CD4-positive, alpha-beta T cell treated with Interferon alpha-2 for 1 hour (primary cell): Measurements from ENCODE around the gene HMCN2.
"Not testable (repeated sequence)": the region's sequence is repeated elsewhere in the genome, so short reads cannot be mapped to it uniquely, and the experiment has no call there.

Source experiments
- DNase-seq, 2 donors: peaks; one replicate each; pipeline ENCODE4 v3.0.0-alpha.2; 2020 to 2022

The HMCN2 gene

DNA sequence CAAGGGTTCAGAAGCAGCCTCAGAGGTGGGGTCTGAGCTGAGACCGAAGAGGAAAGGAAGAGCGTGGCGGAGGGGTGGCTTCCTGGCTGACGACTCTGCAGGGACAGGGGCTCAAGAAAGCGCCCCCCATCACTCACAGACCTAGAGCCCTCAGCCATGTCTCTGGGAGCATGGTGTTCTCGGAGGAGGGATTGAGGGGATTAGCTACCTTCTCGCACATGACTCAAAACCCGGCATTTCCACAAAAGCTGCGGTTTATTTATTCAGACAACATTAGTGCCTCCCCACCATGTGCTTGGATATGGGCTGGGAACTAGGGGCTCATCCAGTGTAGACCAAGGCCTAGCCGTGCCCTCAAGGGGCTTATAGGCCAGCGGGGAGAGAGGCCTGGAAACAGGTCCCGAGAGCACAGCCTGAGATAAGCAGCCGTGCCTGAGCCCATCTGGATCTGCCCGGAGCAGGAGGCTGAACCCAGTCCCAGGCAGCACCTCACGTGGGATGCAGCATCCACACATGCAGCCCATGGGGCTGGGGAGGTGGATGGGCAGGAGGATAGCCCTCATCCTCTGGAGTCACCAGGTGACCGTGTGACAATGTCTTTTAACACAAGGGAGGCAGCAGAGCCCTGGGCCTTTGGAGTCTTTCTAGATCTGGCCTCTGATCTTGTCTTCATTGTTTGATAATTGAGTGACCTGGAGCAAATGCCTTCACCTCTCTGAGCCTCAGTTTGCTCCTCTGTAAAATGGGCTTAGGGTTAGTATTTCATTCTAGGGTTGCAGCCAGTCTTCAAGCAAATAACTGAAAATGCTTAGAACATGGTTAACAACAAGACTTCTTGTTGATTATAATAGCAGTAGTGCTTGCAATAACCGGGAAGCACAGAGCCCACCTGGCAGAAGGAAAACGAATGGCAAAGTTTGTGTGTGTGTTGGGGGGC is 878 bp upstream of the HMCN2 start:
- no peak for DNase-seq

DNA sequence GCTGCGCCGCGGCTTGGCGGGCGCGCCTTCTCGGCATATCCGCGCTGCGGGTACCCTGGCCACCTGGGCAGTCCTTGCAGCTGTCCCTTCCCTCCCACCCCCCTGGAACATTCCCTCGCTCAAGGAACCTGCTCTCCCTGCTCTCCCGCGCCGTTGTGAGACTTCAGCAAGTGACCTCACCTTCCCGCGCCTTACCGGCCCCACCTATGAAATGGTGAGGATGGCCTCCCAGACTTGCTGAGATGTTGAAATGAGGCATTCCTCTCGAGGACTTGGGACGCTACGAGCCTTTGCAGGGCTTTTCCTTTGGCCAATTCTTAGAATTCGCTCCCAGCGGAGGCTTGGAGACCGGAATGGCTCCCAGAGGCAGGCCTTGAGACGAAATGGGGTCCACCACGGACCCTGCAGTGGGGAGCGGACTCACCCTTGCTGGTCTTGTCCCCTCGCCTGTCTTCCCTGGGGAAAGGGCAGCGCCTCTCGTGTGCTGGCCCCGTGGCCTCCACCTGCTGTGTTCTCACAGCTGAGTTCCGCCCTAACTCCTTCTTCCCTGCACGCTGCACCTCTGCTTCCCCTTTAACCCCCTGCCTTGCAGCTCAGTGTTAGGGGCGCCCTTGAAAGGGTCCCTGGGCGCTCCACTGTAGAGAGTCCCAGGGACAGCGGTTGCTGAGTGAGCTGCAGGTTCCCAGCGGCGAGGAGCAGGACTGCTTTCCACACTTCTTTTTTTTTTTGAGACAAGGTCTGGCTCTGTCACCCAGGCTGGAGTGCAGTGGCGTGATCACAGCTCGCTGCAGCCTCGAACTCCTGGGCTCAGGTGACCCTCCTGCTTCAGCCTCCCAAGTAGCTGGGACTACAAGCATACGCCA is 907 bp downstream of the HMCN2 start:
- no peak for DNase-seq

DNA sequence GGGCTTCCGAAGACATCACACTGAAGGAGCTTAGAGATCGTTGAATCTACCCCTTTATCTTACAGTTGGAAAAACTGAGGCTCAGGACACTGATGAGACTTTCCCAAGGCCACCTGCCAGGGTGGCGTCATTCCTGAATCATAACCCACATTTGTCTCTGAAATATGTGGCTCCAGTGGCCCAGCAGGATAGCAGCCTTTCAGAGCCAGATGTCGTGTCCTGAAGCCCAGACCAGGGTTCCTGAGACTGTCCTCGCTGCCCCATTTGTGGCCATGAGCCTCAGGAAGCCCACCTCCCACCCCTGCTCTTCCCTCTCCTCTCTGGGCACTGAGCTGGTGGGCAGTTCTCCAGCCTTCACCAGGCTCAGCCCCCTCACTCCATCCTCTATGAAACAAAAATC is 2.4 kb downstream of the HMCN2 start:
- no peak for DNase-seq

DNA sequence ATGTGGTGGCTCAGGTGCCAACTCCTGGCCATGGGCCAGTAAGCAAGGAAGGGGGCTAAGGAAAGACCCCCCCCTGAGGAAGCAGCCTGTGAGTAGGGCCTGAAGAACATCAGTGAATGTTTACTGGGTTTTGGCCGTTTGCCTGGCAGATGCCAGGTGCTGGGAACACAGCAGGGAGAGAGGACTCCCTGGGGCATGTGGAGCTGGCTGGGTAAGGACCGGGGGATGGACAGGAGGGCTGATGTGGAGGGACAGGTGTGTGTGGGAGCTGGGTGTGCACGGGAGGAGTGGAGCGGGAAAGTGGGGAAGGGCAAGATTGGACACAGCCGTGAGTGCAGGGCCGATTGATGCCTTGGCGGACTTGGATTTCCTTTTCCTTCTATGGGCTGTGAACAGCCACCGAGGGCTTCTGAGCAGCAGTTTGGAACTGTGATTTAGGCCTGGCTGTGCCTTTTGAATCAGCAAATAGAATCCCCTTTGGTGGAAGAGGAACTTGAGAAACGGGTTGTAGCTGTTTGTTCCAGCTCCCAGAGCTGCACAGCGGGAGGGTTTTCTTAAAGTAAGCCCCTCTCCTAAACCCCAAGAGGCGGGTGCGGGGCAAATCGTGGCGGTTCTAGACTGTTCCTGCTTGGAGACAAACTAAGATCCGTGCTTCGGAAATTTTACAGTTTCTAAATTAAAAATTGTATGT is 3.1 kb downstream of the HMCN2 start:
- DNase-seq: no peak

DNA sequence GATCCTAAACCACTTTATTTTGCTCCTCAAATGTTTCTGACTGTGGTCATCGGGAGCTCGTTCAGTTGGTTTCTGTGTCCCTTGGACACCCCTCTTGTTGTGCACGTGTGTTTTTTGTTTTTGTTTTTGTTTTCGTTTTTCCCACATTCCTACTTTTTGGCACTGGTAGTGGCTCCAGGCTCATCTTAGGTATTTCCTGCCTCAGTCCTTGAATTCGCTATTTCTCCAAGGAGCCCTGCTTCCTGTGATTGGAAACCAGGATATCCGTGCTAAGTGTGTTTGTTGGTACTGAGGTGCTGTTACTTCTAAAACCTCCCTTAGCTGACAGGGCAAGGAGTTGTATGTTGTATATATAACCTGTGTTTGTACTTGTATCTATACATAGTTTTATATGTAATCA is 5.9 kb downstream of the HMCN2 start:
- DNase-seq: no peak

DNA sequence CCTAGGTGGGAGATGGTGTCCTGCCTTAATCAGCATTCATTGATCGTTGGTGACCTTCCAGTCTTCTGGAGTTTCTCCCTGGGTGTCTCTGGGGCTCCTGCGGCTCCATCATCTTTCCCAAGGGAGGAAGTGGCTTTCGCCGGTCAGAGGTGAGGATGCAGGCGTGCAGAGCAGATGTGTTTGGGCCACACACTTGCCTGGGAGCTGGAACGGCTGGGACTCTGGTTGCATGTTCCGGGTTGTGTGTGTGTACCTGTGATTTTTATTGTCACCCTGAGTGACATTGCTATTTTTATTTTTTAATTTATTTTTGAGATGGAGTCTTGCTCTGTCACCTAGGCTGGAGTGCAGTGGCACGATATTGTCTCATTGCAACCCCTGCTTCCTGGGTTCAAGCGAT is 9.6 kb downstream of the HMCN2 start:
- DNase-seq: no peak

DNA sequence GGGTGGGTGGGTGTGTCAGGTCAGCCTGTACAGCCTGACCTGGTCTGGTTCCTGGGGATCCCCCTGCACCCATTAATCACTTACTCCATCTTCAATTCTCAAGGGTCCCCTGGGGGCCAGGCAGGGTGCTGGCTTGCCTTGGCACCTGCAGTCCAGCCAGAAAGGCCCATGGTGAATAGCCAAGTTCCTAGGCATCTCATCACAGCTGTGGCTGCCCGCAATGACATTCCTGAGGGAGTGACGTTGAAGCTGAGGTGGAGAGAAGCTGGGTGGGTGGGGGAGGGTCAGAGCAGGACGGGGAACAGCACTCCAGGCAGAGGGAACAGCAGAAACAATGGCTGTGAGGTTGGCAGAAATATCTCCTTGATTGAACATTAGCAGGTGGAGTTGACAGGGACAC is 10.6 kb downstream of the HMCN2 start:
- DNase-seq: no peak

DNA sequence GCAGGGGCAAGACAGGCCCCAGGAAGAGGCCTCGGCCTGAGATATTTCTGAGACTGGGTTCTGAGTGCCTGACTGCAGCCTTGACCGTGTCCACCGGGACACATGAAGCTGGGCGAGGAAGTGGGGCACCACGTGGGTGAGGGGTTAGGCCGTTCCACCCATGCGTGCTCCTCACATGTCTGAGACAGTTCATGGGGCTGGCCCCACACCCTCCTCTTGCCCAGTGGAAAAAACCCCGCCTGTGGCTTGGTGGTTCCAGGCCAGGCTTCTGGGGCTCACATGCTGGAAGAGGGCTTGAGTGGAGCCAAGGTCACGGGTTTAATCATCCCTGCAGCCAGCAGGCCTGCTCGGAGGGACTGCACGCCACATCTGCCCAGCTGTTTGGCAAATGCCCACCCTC is 11.4 kb downstream of the HMCN2 start:
- DNase-seq: no peak

DNA sequence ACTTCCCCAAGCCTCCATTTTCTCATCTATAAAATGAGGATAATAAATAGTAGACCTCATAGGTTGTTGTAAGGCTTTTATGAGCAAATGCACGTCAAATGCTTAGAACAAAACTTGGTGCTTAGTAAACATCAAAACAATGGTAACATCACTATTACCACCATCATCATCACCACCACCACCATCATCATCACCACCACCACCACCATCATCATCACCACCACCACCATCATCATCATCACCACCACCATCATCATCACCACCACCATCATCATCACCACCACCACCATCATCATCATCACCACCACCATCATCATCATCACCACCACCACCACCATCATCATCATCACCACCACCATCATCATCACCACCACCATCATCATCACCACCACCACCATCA is 12.0 kb downstream of the HMCN2 start:
- not testable (repeated sequence) for DNase-seq

DNA sequence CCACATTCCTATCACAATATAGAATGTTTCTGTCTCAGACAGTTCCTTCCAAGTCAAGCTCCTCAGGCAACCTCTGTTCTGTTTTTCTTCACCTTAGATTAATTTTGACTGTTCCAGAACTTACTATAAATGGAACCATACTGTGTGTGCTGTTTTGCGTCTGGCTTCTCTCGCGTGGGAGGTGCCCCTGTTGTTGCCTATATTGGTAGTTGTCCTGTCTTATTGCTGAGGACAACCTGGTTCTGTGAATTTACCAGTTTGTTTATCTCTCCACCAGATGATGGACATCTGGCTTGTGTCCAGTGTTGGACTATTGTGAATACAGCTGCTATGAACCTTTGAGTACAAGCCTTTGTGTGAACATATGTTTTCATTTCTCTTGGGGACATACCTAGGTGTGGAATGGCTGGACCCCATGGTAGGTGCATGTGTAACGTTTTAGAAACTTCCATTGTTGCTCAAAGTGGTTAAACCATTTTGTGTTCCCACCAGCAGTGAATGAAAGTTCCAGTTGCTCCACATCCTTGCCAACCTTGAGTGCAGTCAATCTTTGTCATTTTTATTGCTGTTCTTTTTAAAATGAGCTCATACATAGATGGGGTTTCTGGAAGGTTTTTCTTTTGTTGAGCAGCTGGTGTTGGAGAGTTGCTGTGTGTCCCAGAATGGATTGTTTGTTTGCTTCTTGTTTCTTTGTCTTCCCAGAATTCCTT is 18.1 kb downstream of the HMCN2 start:
- no peak for DNase-seq

DNA sequence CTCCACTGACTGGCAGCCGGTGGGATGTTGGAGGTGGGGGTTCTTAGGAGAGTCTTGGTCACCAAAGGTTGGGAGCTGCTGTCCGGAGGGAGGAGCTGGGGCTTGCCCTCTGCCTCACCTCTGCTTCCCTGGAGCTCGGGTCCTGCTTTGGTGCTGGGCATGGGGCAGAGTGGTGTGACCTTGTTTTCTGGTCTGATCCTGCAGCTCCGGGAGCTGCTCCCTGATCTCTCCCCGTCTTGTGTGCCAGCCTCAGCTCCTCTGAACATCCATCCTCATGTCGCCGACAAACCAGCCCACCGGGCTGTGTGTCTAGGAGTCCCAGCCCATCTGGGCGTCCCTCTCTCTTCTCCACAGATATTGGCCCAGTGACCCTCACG is 18.7 kb downstream of the HMCN2 start:
- DNase-seq: no peak

DNA sequence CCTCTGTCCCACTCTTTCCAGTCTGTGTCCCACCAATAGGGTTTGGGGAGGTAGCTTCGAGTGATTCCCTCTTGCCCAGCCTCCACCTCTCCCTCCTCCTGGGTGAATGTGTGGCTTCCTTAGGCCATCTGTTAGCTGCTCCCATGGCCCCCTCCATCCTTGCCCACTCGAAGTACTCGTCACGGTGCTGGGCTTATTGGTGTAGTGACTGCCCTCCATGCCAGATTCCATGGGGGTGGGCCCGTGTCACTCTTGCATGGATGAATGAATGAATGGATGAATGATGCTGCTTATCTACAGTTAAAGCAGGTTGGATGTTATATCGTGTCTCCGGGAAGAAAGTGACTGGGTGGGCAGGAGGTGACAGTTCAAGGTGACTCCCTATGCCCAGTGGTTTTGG is 19.1 kb downstream of the HMCN2 start:
- DNase-seq: no peak

DNA sequence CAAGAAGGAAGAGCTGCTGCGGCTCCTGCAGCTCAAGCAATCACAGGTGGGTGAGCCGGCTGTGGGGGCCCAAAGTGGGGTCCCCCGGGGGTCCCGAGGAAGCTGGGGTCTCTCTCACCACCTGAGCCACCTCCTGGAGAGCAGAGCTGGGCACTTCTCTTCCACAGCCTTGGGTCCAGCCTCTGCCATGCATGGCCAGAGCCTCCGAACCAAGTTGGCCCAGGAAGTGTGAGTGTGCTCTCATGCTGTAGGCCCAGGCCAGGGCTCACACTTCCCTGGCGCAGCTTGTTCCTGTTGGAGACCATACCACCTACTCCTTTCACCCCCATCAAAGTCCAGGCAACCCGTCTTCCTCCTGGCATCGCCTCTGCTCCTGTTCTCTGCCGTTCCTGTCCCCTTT is 19.7 kb downstream of the HMCN2 start:
- DNase-seq: no peak

DNA sequence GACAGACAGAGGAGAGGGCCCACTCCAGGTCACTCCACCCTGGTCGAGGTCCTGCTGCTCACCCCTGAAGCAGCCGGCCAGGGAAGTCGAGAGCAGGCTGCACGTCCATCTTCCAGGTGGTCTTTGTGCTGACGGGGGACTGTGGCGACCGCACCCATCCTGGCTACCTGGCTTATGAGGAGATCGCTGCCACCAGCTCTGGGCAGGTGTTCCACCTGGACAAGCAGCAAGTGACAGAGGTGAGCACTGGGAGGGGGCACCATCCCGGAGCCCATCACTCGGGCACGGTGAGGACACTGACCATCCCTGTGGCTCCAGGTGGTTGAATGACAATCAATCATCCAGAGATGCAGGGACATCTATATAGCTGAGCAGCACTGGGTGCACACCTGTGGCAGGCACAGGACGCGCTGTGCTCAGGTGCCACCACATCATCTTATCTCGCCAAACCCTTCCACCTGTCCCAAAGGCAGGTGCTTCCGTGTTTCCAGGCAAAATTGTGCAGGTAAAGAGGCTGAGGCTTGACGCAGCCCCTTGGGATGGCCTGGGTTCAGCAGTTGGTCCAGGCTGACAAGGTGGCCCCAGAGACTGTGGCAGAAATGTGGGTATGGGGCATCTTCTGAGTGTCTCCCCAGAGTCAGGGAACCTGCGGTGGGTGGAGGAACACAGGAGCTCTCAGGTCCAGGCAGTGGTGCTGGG is 20.7 kb downstream of the HMCN2 start:
- DNase-seq: no peak

DNA sequence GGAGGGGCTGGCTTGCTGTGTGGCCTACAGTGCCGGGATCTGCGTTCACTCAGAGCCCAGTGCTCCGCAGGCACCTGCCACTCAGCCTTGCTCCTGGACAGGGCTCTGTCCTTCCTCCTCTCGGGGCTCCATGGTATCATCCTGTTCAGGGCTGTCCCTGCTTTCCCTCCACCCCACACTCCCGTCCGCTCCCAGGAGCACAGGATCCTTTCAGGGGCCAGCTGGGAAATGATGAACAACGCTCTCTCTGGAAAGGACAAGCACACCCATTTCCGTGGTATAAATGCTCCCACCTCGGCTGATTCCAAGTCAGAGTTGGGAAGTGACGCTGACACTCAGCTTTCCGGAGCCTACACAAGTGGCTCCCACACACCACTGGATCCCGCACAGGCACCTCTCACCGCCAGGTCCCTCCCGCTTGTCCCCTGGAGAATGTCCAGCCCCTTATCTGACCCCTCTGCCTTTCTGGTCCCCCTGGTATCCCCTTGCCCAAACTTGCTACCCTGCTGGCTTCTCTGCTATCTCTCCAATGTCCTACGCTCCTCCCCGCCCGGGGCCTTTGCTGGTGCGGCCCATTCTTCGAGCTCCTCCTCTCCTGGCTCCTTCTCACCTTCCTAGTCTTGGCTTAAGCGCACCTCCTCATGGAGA is 21.3 kb downstream of the HMCN2 start:
- no peak for DNase-seq

DNA sequence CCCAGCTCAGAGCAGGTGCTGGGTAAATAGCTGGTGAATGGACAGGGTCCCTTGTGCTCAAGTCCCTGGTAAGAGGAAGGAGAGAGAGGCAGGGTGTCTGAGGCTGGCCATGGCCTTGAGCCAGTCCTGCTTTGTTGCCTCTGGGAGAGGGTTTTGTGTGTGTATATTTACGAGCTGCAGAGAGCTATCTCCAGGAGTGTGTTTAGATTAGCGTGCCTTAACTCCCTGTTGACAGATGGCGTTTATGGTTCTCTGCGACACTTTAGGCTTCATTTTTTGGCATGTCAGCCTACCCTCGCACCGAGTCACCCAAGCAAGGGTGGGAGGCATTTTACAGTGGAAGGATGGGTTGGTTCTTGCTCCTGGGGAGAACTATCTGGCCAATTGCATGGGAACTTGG is 22.2 kb downstream of the HMCN2 start:
- no peak for DNase-seq

DNA sequence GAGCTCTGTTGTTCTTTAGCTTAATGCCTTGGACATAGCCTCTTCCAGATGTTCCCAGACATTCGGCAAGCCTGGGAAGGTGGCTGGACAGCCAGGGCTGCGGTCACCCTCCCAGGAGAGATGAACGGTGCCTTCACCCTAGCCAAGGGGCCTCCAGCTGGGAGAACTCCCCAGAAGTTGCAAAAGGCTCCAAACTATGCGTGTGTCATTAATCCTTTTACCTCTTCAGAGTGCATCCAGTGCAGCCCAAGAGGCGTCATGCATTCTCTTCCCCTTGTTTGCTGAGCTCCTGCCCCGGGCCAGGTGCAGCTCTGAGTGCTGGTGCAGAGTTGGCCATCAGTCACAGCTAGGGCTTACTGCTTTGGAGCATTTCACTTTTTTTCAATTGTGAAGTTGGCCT is 22.8 kb downstream of the HMCN2 start:
- DNase-seq: no peak

DNA sequence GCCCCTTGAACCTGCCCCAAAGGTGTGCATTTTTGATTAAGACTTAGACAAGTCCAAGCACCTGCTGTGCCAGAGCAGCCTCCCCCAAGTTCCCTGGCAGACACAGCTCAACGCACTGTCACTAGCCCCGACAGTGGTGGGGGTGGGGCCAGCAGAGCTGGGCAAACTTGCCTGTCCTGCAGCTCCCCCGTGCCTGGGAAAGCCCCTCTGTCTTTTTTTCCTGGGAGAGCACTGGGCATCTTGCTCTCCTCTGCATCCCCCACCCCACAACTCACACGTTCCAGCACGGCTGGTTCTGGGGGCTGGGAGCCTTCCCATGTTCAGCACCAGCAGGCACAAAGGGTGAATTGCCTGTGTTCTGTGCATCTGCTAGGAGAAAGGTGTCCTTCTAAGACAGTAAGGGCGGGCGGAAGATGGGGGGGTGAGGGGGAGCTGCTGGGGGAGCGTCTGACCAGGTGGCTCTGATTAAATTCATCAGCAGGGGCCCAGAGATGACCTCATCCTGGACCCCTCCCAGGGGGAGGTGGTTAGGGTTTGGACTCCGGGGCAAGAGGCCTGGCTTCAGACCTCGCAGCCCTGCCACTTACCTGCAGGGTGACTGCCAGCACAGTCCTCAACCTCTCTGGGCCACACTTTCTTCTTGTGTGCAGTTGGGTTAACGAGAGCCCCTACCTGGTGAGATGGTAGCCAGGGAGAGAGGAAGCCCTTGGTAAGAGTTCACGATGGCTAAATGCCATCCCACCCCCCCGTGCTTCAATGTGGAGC is 23.5 kb downstream of the HMCN2 start:
- no peak for DNase-seq

DNA sequence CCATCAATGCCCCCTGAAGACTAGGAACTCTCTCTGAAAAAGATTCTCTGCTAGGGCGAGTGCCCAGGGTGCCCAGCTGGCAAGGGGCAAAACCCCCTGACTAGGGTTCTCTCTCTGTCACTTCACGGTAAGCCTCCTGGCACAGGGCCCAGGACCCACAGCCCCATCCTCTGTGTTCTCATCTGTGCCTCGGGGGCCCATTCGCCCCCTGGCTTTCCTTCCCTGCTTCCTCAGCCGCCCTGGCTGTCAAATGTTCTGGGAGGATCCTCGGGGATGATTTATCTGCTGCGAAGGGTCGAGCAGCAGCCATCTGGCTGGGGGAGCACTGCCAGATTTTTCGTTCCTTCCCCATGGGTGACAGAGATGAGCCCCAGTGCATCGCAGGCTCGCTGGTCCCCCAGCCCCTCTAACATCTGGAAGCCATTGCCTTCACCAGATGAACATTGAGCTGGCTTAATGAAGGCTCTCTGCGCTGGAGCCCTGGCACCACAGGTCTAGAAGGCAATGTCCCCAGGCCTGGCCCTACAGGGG is 24.2 kb downstream of the HMCN2 start:
- DNase-seq: no peak
